Loucy (cell line): ENCODE results near the gene HAPLN2.

Experiments
- H2AFZ ChIP-seq: fragments of 200-600 bp; sonication (generic); 2 replicates; pipeline ENCODE4 v1.6.0; 2016; ENCODE audit warnings: antibody characterized with exemption, mild to moderate bottlenecking, low read length, moderate library complexity
- H3F3A ChIP-seq: fragments of 200-600 bp; 2 replicates; pipeline ENCODE4 v1.6.0; 2016; ENCODE audit warnings: antibody characterized with exemption, low read depth, mild to moderate bottlenecking
- H3K27me3 ChIP-seq: fragments of 200-600 bp; sonication (generic); 2 replicates; pipeline ENCODE4 v1.6.1; 2014; ENCODE audit warnings: low read length, mild to moderate bottlenecking; ENCODE audit not compliant: insufficient read depth, poor library complexity, severe bottlenecking
- H3K36me3 ChIP-seq: fragments of 200-600 bp; sonication (generic); 2 replicates; pipeline ENCODE4 v1.6.1; 2016; ENCODE audit warnings: low read length; ENCODE audit not compliant: insufficient read depth
- H3K4me1 ChIP-seq: fragments of 200-600 bp; sonication (generic); 2 replicates; pipeline ENCODE4 v1.5.1; 2014; ENCODE audit warnings: low read length, mild to moderate bottlenecking; ENCODE audit not compliant: insufficient read depth, poor library complexity, severe bottlenecking
- H3K4me2 ChIP-seq: fragments of 200-600 bp; sonication (generic); 2 replicates; pipeline ENCODE4 v1.6.0; 2014; ENCODE audit warnings: antibody characterized with exemption, low read length, low read depth, mild to moderate bottlenecking; ENCODE audit not compliant: poor library complexity, severe bottlenecking
- H3K4me3 ChIP-seq: fragments of 200-600 bp; sonication (generic); 2 replicates; pipeline ENCODE4 v1.5.1; 2014; ENCODE audit warnings: low read length, mild to moderate bottlenecking, mixed read lengths; ENCODE audit not compliant: poor library complexity, severe bottlenecking
- H3K79me2 ChIP-seq: fragments of 200-600 bp; sonication (generic); 2 replicates; pipeline ENCODE4 v1.6.1; 2014; ENCODE audit warnings: low read length; ENCODE audit not compliant: insufficient read depth
- H3K9ac ChIP-seq: fragments of 200-600 bp; sonication (generic); 2 replicates; pipeline ENCODE4 v1.6.0; 2014; ENCODE audit warnings: mild to moderate bottlenecking, low read depth, low read length, moderate library complexity; ENCODE audit not compliant: poor library complexity, severe bottlenecking
- H3K9me2 ChIP-seq: fragments of 200-600 bp; sonication (generic); replicated peaks from 2 replicates; pipeline ENCODE4 v1.6.1; 2016; ENCODE audit warnings: low read depth, low read length, mixed read lengths
- H3K9me3 ChIP-seq: fragments of 200-600 bp; sonication (generic); 2 replicates; pipeline ENCODE4 v1.6.1; 2014; ENCODE audit warnings: mild to moderate bottlenecking, antibody characterized with exemption, low read length, low read depth; ENCODE audit not compliant: insufficient read depth
- H4K20me1 ChIP-seq: fragments of 200-600 bp; sonication (generic); 2 replicates; pipeline ENCODE4 v1.6.0; 2014; ENCODE audit warnings: antibody characterized with exemption, low read length, mild to moderate bottlenecking; ENCODE audit not compliant: insufficient read depth, poor library complexity, severe bottlenecking
- CTCF ChIP-seq: fragments of 200-600 bp; sonication (generic); conservative IDR thresholded peaks from 2 replicates; pipeline ENCODE4 v1.5.1; 2014; ENCODE audit warnings: mild to moderate bottlenecking, antibody characterized with exemption, low read length
- EZH2phosphoT487 ChIP-seq: fragments of 200-600 bp; IDR thresholded peaks from 2 replicates; pipeline ENCODE4 v1.6.1; 2018; ENCODE audit warnings: antibody characterized with exemption, mild to moderate bottlenecking, moderate library complexity, borderline replicate concordance

Gene HAPLN2

DNA sequence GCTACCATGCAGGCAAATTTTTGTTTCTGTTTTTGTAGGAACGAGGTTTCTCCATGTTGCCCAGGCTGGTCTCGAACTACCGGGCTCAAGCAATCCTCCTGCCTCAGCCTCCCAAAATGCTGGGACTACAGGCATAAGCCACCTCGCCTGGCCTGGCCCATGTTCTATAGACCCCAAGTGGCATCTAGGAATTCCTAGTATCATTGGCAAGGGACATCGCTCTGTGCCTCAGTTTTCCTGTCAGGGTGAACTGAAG, 43.5 kb downstream of the HAPLN2 start:
- H3K4me2 ChIP-seq, result no peak overlapping the region
- H3K9ac ChIP-seq, result no peak overlapping the region
- no peak overlapping the region for H3K4me3 ChIP-seq
- no peaks in the 10 kb centered on the region for H3K27me3 ChIP-seq
- no peaks in the 10 kb centered on the region for H3K9me2 ChIP-seq
- TF ChIP-seq CTCF (no peak), EZH2phosphoT487 (no peak)
- peaks cover 2% of the 10 kb centered on the region; the same call in 1 of the 2 replicates for H3F3A ChIP-seq
- no peaks in the 10 kb centered on the region for H3K9me3 ChIP-seq
- H3K36me3 ChIP-seq, result no peaks in the 10 kb centered on the region
- no peaks in the 10 kb centered on the region for H4K20me1 ChIP-seq
- no peak overlapping the region for H2AFZ ChIP-seq
- H3K4me1 ChIP-seq, result peaks cover 43% of the 10 kb centered on the region
- peaks cover 18% of the 10 kb centered on the region; the same call in 1 of the 2 replicates for H3K79me2 ChIP-seq

DNA sequence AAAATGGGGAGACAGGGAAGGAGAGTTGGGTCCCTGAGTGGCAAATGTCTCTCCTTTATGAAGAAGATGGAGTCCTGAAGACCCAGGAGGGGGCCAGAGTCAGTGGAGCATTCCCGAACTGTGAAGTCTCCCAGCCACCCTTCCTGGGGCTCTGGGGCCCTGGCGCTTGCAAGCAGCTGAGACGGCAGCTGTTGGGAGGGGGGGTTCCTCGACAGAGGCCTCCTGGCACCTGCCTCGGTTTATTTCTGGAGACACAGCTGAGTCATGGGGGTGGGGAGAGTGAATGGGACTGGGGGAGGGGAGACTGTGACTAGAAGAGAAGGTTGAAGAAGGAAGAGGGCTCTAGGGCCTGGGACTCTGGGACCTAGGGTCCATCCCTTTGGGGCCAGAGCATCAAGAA, 44.0 kb downstream of the HAPLN2 start:
- H3K27me3 ChIP-seq, result no peaks in the 10 kb centered on the region
- no peak overlapping the region for H3K9ac ChIP-seq
- H4K20me1 ChIP-seq, result no peaks in the 10 kb centered on the region
- H3K4me3 ChIP-seq, result no peak overlapping the region
- H2AFZ ChIP-seq, result no peak overlapping the region
- no peaks in the 10 kb centered on the region for H3K9me3 ChIP-seq
- H3F3A ChIP-seq, result peaks cover 2% of the 10 kb centered on the region; the same call in 1 of the 2 replicates
- peaks cover 38% of the 10 kb centered on the region for H3K4me1 ChIP-seq
- no peak overlapping the region for H3K4me2 ChIP-seq
- peaks cover 18% of the 10 kb centered on the region; the same call in 1 of the 2 replicates for H3K79me2 ChIP-seq
- H3K9me2 ChIP-seq, result no peaks in the 10 kb centered on the region
- no peaks in the 10 kb centered on the region for H3K36me3 ChIP-seq
- TF ChIP-seq CTCF, result no peak
- no peak for TF ChIP-seq EZH2phosphoT487

- Histone ChIP-seq H3K79me2 (peaks cover 17% of the 10 kb centered on the region; the same call in 1 of the 2 replicates), H4K20me1 (no peaks in the 10 kb centered on the region), H3F3A (peaks cover 2% of the 10 kb centered on the region; the same call in 1 of the 2 replicates), H2AFZ (no peak overlapping the region), H3K27me3 (no peaks in the 10 kb centered on the region), H3K9ac (no peak overlapping the region), H3K36me3 (no peaks in the 10 kb centered on the region), H3K4me3 (no peak overlapping the region), H3K9me3 (no peaks in the 10 kb centered on the region), H3K4me1 (peaks cover 36% of the 10 kb centered on the region), H3K4me2 (no peak overlapping the region), H3K9me2 (no peaks in the 10 kb centered on the region)
- TF ChIP-seq CTCF (no peak), EZH2phosphoT487 (no peak)
Observed at GRCh38 chr1:156664046-156664766, 45.0 kb downstream of the HAPLN2 start.
